Loucy (cell line): ENCODE measurements around the gene EGF.
"Not testable (repeated sequence)": the region's sequence is repeated elsewhere in the genome, so short reads cannot be mapped to it uniquely, and the experiment has no call there.

Source experiments
- H2AFZ ChIP-seq: fragments of 200-600 bp; sonication (generic); 2 replicates; pipeline ENCODE4 v1.6.0; 2016; ENCODE audit warnings: antibody characterized with exemption, mild to moderate bottlenecking, low read length, moderate library complexity
- H3F3A ChIP-seq: fragments of 200-600 bp; 2 replicates; pipeline ENCODE4 v1.6.0; 2016; ENCODE audit warnings: antibody characterized with exemption, low read depth, mild to moderate bottlenecking
- H3K27me3 ChIP-seq: fragments of 200-600 bp; sonication (generic); 2 replicates; pipeline ENCODE4 v1.6.1; 2014; ENCODE audit warnings: low read length, mild to moderate bottlenecking; ENCODE audit not compliant: insufficient read depth, poor library complexity, severe bottlenecking
- H3K36me3 ChIP-seq: fragments of 200-600 bp; sonication (generic); 2 replicates; pipeline ENCODE4 v1.6.1; 2016; ENCODE audit warnings: low read length; ENCODE audit not compliant: insufficient read depth
- H3K4me1 ChIP-seq: fragments of 200-600 bp; sonication (generic); 2 replicates; pipeline ENCODE4 v1.5.1; 2014; ENCODE audit warnings: low read length, mild to moderate bottlenecking; ENCODE audit not compliant: insufficient read depth, poor library complexity, severe bottlenecking
- H3K4me2 ChIP-seq: fragments of 200-600 bp; sonication (generic); 2 replicates; pipeline ENCODE4 v1.6.0; 2014; ENCODE audit warnings: antibody characterized with exemption, low read length, low read depth, mild to moderate bottlenecking; ENCODE audit not compliant: poor library complexity, severe bottlenecking
- H3K4me3 ChIP-seq: fragments of 200-600 bp; sonication (generic); 2 replicates; pipeline ENCODE4 v1.5.1; 2014; ENCODE audit warnings: low read length, mild to moderate bottlenecking, mixed read lengths; ENCODE audit not compliant: poor library complexity, severe bottlenecking
- H3K79me2 ChIP-seq: fragments of 200-600 bp; sonication (generic); 2 replicates; pipeline ENCODE4 v1.6.1; 2014; ENCODE audit warnings: low read length; ENCODE audit not compliant: insufficient read depth
- H3K9ac ChIP-seq: fragments of 200-600 bp; sonication (generic); 2 replicates; pipeline ENCODE4 v1.6.0; 2014; ENCODE audit warnings: mild to moderate bottlenecking, low read depth, low read length, moderate library complexity; ENCODE audit not compliant: poor library complexity, severe bottlenecking
- H3K9me2 ChIP-seq: fragments of 200-600 bp; sonication (generic); replicated peaks from 2 replicates; pipeline ENCODE4 v1.6.1; 2016; ENCODE audit warnings: low read depth, low read length, mixed read lengths
- H3K9me3 ChIP-seq: fragments of 200-600 bp; sonication (generic); 2 replicates; pipeline ENCODE4 v1.6.1; 2014; ENCODE audit warnings: mild to moderate bottlenecking, antibody characterized with exemption, low read length, low read depth; ENCODE audit not compliant: insufficient read depth
- H4K20me1 ChIP-seq: fragments of 200-600 bp; sonication (generic); 2 replicates; pipeline ENCODE4 v1.6.0; 2014; ENCODE audit warnings: antibody characterized with exemption, low read length, mild to moderate bottlenecking; ENCODE audit not compliant: insufficient read depth, poor library complexity, severe bottlenecking
- CTCF ChIP-seq: fragments of 200-600 bp; sonication (generic); conservative IDR thresholded peaks from 2 replicates; pipeline ENCODE4 v1.5.1; 2014; ENCODE audit warnings: mild to moderate bottlenecking, antibody characterized with exemption, low read length
- EZH2phosphoT487 ChIP-seq: fragments of 200-600 bp; IDR thresholded peaks from 2 replicates; pipeline ENCODE4 v1.6.1; 2018; ENCODE audit warnings: antibody characterized with exemption, mild to moderate bottlenecking, moderate library complexity, borderline replicate concordance

Gene EGF

GRCh38 chr4:109875106-109875505 lies 37.6 kb upstream of the EGF start:
- H3K4me1 ChIP-seq: no peaks in the 10 kb centered on the region
- TF ChIP-seq CTCF (no peak), EZH2phosphoT487 (no peak)

DNA sequence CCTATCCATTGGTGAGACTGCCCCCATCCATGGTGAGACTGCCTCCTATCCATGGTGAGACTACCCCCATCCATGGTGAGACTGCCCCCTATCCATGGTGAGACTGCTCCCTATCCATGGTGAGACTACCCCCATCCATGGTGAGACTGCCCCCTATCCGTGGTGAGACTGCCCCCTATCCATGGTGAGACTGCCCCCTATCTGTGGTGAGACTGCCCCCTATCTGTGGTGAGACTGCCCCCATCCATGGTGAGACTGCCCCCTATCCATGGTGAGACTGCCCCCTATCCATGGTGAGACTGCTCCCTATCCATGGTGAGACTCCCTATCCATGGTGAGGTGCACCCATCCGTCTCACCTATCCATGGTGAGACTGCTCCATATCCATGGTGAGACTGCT lies 37.1 kb upstream of the EGF start:
- H3K79me2 ChIP-seq, H4K20me1 ChIP-seq, H3F3A ChIP-seq, H3K9me3 ChIP-seq, H3K36me3 ChIP-seq, H3K4me1 ChIP-seq, H2AFZ ChIP-seq, H3K9me2 ChIP-seq, H3K4me2 ChIP-seq, H3K4me3 ChIP-seq, H3K9ac ChIP-seq, H3K27me3 ChIP-seq: not testable (repeated sequence)

More at GRCh38 chr4:109875106-109875505, 37.6 kb upstream of the EGF start:
- Histone ChIP-seq H3F3A (no peaks in the 10 kb centered on the region), H3K4me2 (no peak overlapping the region), H3K9me2 (no peaks in the 10 kb centered on the region), H3K27me3 (no peaks in the 10 kb centered on the region), H2AFZ (no peak overlapping the region), H3K36me3 (no peaks in the 10 kb centered on the region), H3K9ac (no peak overlapping the region), H3K4me3 (no peak overlapping the region), H4K20me1 (no peaks in the 10 kb centered on the region), H3K79me2 (no peaks in the 10 kb centered on the region), H3K9me3 (no peaks in the 10 kb centered on the region)

- Histone ChIP-seq H3F3A (no peaks in the 10 kb centered on the region), H3K4me1 (no peaks in the 10 kb centered on the region), H2AFZ (no peak overlapping the region), H4K20me1 (no peaks in the 10 kb centered on the region), H3K79me2 (no peaks in the 10 kb centered on the region), H3K36me3 (no peaks in the 10 kb centered on the region), H3K4me3 (no peak overlapping the region), H3K9ac (no peak overlapping the region), H3K9me3 (no peaks in the 10 kb centered on the region), H3K9me2 (no peaks in the 10 kb centered on the region), H3K27me3 (no peaks in the 10 kb centered on the region), H3K4me2 (no peak overlapping the region)
- no peak for TF ChIP-seq EZH2phosphoT487
- TF ChIP-seq CTCF: no peak
Observed at GRCh38 chr4:109876634-109877265, 35.9 kb upstream of the EGF start.

DNA sequence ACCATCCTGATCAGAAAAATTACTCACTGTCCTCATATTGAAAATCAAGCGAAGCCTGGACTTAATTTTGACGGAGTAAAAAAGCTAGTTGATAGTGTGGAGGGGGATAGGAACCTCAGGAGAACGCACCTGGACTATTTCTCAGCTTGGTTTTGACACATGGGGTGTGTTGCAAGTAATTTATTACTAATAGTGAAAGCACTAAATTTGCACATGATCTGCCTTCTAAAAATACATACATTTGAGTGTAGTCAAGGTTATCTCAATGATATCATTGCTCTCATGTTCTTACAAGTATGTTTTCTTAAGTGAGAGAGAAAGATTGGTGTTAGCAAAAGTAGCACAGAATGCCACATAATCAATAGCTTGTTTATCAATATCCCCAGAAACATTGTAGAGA lies 35.3 kb upstream of the EGF start:
- Histone ChIP-seq H3K27me3 (no peaks in the 10 kb centered on the region), H3K4me3 (no peak overlapping the region), H4K20me1 (no peaks in the 10 kb centered on the region), H3F3A (no peaks in the 10 kb centered on the region), H3K36me3 (no peaks in the 10 kb centered on the region), H3K9ac (no peak overlapping the region), H3K9me3 (no peaks in the 10 kb centered on the region), H3K9me2 (no peaks in the 10 kb centered on the region), H2AFZ (no peak overlapping the region), H3K4me1 (no peaks in the 10 kb centered on the region), H3K4me2 (no peak overlapping the region), H3K79me2 (no peaks in the 10 kb centered on the region)
- TF ChIP-seq CTCF: no peak
- no peak for TF ChIP-seq EZH2phosphoT487
